K562 (cell line): ENCODE data around the gene YLPM1. TPM values are rescaled to one million over a fixed set of nuclear protein-coding genes. Genes with fewer than 3 reads are reported as not detected.
"Not testable (repeated sequence)": the region's sequence is repeated elsewhere in the genome, so short reads cannot be mapped to it uniquely, and the experiment has no call there.

Experiments used
- ATAC-seq: fragments of 200-7000 bp; cut with Tn5 transposase; 3 replicates; pipeline ENCODE4 v1.9.1; 2020; ENCODE audit warnings: moderate library complexity
- BruUV-seq: library from RNA; stranded (reverse); fragments of 400-500 nt; replicated peaks from 2 replicates; lab custom pipeline; 2021; lab: Mats Ljungman, UMichigan
- CTCF ChIA-PET: fragments of 300-600 bp; formaldehyde crosslinking; extraction: SDS; loops from one replicate; lab custom pipeline; 2021; ENCODE audit warnings: low intra/inter-chr PET ratio; lab: Yijun Ruan, JAX
- POLR2A ChIA-PET: fragments of 300-600, 350-650 bp; sonication (Branson Sonifier 250); formaldehyde crosslinking; extraction: SDS; loops from one replicate; lab custom pipeline; 2021; ENCODE audit warnings: antibody characterized with exemption, inconsistent platforms; lab: Yijun Ruan, JAX
- DNase-seq, 4 experiments: peaks; one replicate each; pipeline versions ENCODE4 v3.0.0 to v3.0.0-alpha.2; 2011 to 2018; ENCODE audit warnings: low spot score in 3 of 4, mixed read lengths in 3 of 4; ENCODE audit errors: extremely low read depth in 1 of 4
- FAIRE-seq: peaks from 2 replicates; lab custom pipeline; 2011; peaks lifted over from hg19 to GRCh38; lab: Jason Lieb, UNC
- H2AFZ ChIP-seq: 2 replicates; pipeline ENCODE4 v1.6.0; 2011; ENCODE audit warnings: low read depth, low read length, control low read depth, inconsistent platforms
- H3K27ac ChIP-seq: fragments of 200-600 bp; 3 replicates; pipeline ENCODE4 v1.8.0; 2011; ENCODE audit warnings: low read depth, mild to moderate bottlenecking, control low read depth, inconsistent platforms, low read length, moderate library complexity, mixed read lengths; ENCODE audit errors: extremely low read depth
- H3K27me3 ChIP-seq, 2 experiments: fragments of 300-600 bp in 1 of 2; 2 replicates in 1 of 2; 3 replicates in 1 of 2; pipeline versions ENCODE4 v1.6.0 to v1.8.0; 2011; ENCODE audit warnings: inconsistent platforms in 2 of 2, low read length in 2 of 2, mild to moderate bottlenecking in 1 of 2, mixed read lengths in 1 of 2, moderate library complexity in 1 of 2; ENCODE audit not compliant: control insufficient read depth in 2 of 2, insufficient read depth in 2 of 2
- H3K36me3 ChIP-seq: fragments of 300-600 bp; 3 replicates; pipeline ENCODE4 v1.8.0; 2011; ENCODE audit warnings: mild to moderate bottlenecking, low read length, inconsistent platforms; ENCODE audit not compliant: control insufficient read depth, insufficient read depth
- H3K4me1 ChIP-seq, 2 experiments: fragments of 200-600 bp in 1 of 2; replicated peaks in 1 of 2; 2 replicates in 1 of 2; 3 replicates in 1 of 2; pipeline versions ENCODE4 v1.5.1 to v1.8.0; 2011; ENCODE audit warnings: inconsistent platforms in 2 of 2, low read length in 2 of 2, mild to moderate bottlenecking in 1 of 2, mixed read lengths in 1 of 2, moderate library complexity in 1 of 2; ENCODE audit not compliant: control insufficient read depth in 2 of 2, insufficient read depth in 2 of 2
- H3K4me2 ChIP-seq: 2 replicates; pipeline ENCODE4 v1.6.1; 2011; ENCODE audit warnings: low read length, control low read depth, inconsistent platforms, mixed read lengths; ENCODE audit not compliant: insufficient read depth
- H3K4me3 ChIP-seq: fragments of 200-600 bp; sonication (generic), shearing (Covaris generic); 2 replicates; pipeline ENCODE4 v1.5.1; 2016; ENCODE audit warnings: control low read depth, inconsistent platforms
- H3K79me2 ChIP-seq: fragments of 200-600 bp; 3 replicates; pipeline ENCODE4 v1.8.0; 2011; ENCODE audit warnings: low read length, inconsistent platforms; ENCODE audit not compliant: control insufficient read depth, insufficient read depth
- H3K9ac ChIP-seq, 2 experiments: 2 replicates each; pipeline versions ENCODE4 v1.6.0 to v1.6.1; 2011; ENCODE audit warnings: low read depth in 2 of 2, low read length in 2 of 2, control low read depth in 1 of 2, inconsistent platforms in 1 of 2, mild to moderate bottlenecking in 1 of 2, mixed read lengths in 1 of 2; ENCODE audit not compliant: insufficient read depth in 1 of 2
- H3K9me1 ChIP-seq: one replicate; pipeline ENCODE4 v1.6.0; 2011; ENCODE audit warnings: inconsistent platforms, mild to moderate bottlenecking, low read length, moderate library complexity; ENCODE audit not compliant: control insufficient read depth, insufficient read depth
- H3K9me3 ChIP-seq: replicated peaks from 2 replicates; pipeline ENCODE4 v1.5.1; 2011; ENCODE audit warnings: low read depth, low read length, inconsistent platforms; ENCODE audit not compliant: control insufficient read depth, insufficient read depth
- H4K20me1 ChIP-seq: replicated peaks from 2 replicates; pipeline ENCODE4 v1.6.1; 2011; ENCODE audit warnings: low read length, inconsistent platforms, mixed read lengths; ENCODE audit not compliant: control insufficient read depth, insufficient read depth
- EHMT2 ChIP-seq: fragments of 450-650 bp; IDR thresholded peaks from 2 replicates; pipeline ENCODE4 v1.6.1; 2018; ENCODE audit warnings: antibody characterized with exemption
- HMBOX1 ChIP-seq: sonication (generic); IDR thresholded peaks from 2 replicates; pipeline ENCODE4 v1.6.1; 2016
- RB1 ChIP-seq: fragments of 450-650 bp; IDR thresholded peaks from 2 replicates; pipeline ENCODE4 v1.6.1; 2017; ENCODE audit warnings: low read depth, mild to moderate bottlenecking
- WGBS: fragments of 100-300 bp; shearing (Covaris generic); methylation state at CpG from one replicate; pipeline ENCODE4 v1.1.6; 2016; ENCODE audit warnings: low coverage, mixed read lengths; ENCODE audit not compliant: insufficient coverage; ENCODE audit errors: missing lambda C conversion rate; 5-methylcytosine and 5-hydroxymethylcytosine counted together
- in situ Hi-C: fragments of 300-500 bp; cut with MboI; formaldehyde crosslinking; loops from 4 replicates; pipeline ENCODE4 v1.15.0; 2018; ENCODE audit warnings: inconsistent platforms, mixed read lengths
- intact Hi-C: fragments of 100-400 bp; cut with micrococcal nuclease; formaldehyde crosslinking; loops from 2 replicates; pipeline ENCODE4 v1.14.2; 2022
- polyA plus RNA-seq, 8 experiments: library from polyadenylated mRNA; depleted of rRNA in 4 of 8; stranded (reverse) in 5 of 8; unstranded in 3 of 8; fragments of >200 nt; fragmentation: Nextera tagmentation in 2 of 8; fragmentation: Illumina TruSeq in 1 of 8; extraction: Ambion mirVana in 2 of 8; extraction: Trizol in 1 of 8; gene quantifications; 2 replicates each; pipeline versions ENCODE4 v1.2.1 to v1.2.3, GENCODE V29; 2011 to 2014; ENCODE audit warnings: inconsistent platforms in 1 of 8, missing spikeins in 1 of 8
- total RNA-seq, 7 experiments: library from RNA; depleted of rRNA in 6 of 7; stranded (reverse); fragments of >200 nt in 6 of 7; fragmentation: Illumina TruSeq in 2 of 7; extraction: Trizol in 2 of 7; gene quantifications; 2 replicates each; pipeline versions ENCODE4 v1.2.1 to v1.2.3, GENCODE V29; 2011 to 2021; ENCODE audit warnings: low replicate concordance in 1 of 7

The YLPM1 gene
- total and polyA plus RNA-seq, 9 of the 15 experiments (the other 6 are each of a cell fraction or from before 2014, with no cell fraction given): 7.2 to 32.7 (median 14.6) TPM

DNA sequence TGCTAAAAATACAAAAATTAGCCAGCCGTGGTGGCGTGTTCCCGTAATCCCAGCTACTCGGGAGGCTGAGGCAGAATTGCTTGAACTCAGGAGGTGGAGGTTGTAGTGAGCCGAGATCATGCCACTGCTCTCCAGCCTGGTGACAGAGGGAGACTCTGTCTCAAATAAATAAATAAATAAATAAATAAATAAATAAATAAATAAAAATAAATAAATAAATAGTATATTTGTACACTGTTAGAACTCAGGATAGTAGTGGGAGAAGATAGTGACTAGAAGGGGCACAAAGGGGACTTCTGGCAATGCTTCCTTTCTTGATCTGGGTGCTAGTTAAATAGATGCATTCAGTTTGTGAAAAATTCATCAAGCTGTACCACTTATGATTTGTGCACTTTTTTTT is 4.6 kb upstream of the YLPM1 start:
- H3K27ac ChIP-seq, H4K20me1 ChIP-seq, FAIRE-seq, H3K4me1 ChIP-seq, intact Hi-C loops, CTCF ChIA-PET, ATAC-seq, H3K9ac ChIP-seq, BruUV-seq, in situ Hi-C loops, H3K4me3 ChIP-seq, H3K27me3 ChIP-seq, H2AFZ ChIP-seq, H3K9me3 ChIP-seq, H3K4me2 ChIP-seq, DNase-seq, H3K79me2 ChIP-seq, H3K9me1 ChIP-seq, H3K36me3 ChIP-seq: not testable (repeated sequence)
- WGBS: no CpG with 5 or more reads among the region's 5 CpGs
- POLR2A ChIA-PET: interaction anchor here (0.5 to 0.6 kb wide), 3 partner anchors 25 to 143 kb away, joined by 3 read pairs; no protein-coding TSS in a partner anchor

DNA sequence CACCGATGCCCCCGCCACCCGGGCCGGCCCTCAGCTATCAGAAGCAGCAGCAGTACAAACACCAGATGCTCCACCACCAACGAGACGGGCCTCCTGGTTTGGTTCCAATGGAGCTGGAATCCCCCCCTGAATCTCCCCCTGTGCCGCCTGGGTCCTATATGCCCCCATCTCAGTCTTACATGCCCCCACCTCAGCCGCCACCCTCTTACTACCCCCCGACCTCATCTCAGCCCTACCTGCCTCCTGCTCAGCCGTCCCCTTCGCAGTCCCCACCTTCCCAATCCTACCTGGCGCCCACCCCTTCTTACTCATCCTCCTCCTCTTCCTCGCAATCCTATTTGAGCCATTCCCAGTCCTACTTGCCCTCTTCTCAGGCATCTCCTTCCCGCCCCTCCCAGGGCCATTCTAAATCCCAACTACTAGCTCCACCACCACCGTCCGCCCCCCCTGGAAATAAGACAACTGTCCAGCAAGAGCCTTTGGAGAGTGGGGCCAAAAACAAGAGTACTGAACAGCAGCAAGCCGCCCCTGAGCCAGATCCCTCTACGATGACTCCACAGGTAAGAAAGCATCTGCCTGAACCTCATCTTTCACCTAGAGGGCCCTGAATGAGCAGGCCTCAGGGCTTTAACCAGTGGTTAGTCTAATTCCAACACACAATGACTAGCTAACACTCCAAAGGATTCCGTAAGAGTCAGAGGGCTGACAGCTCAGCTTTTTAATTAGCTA is 851 bp downstream of the YLPM1 start:
- ChIA-PET CTCF (no interaction called here), POLR2A (interaction anchor here (1.0 to 1.9 kb wide), 6 partner anchors 10 to 26 kb away, joined by 3 to 15 read pairs (median 4); no protein-coding TSS in a partner anchor)
- no TSS peak for BruUV-seq
- Histone ChIP-seq H3K4me1 (peaks cover 2 to 8% of the 10 kb centered on the region in 2 experiments; a peak in 4 of 5 replicates), H3K79me2 (peaks cover 59% of the 10 kb centered on the region), H3K36me3 (peaks cover 19% of the 10 kb centered on the region; the same call in 2 of the 3 replicates), H4K20me1 (no peaks in the 10 kb centered on the region), H3K9me1 (no peaks in the 10 kb centered on the region), H3K27ac (peak overlapping the region; percentile 87; the same call in 2 of the 3 replicates), H3K9me3 (no peaks in the 10 kb centered on the region)
- DNase-seq (peak in 2 of 4 experiments; percentile 12 to 14), FAIRE-seq (no peak)
- WGBS: 2% methylated on average over 16 of the region's 19 CpGs
- in situ Hi-C loops: no loop called here
- TF ChIP-seq HMBOX1 (peak; percentile 85), RB1 (no peak), EHMT2 (0 out of 2 replicates have a peak, but pooled peaks have one; percentile 17)
- TF ChIP-seq, all 486 proteins: peak for 2
- Histone ChIP-seq H2AFZ (peak overlapping the region; percentile 96; the same call in 1 of the 2 replicates), H3K27me3 (no peaks in the 10 kb centered on the region), H3K4me3 (peak overlapping the region; percentile 71), H3K4me2 (peak overlapping the region; percentile 82), H3K9ac (peak overlapping the region; percentile 80 to 97)
- intact Hi-C loops: loop anchor here (5.0 kb wide), 1 partner anchor 52 kb away; the partner anchor contains the start of genes AREL1 and FCF1
- peak; percentile 25 for ATAC-seq
